DMS114 treated with DMSO at 0.1 percent for 48 hours (cell line): ENCODE results near the gene GDPD5.

Experiments
- DNase-seq: peaks from one replicate; lab custom pipeline; 2025; ENCODE audit not compliant: unreplicated experiment; lab: John Stamatoyannopoulos, UW

GDPD5 gene, protein sequence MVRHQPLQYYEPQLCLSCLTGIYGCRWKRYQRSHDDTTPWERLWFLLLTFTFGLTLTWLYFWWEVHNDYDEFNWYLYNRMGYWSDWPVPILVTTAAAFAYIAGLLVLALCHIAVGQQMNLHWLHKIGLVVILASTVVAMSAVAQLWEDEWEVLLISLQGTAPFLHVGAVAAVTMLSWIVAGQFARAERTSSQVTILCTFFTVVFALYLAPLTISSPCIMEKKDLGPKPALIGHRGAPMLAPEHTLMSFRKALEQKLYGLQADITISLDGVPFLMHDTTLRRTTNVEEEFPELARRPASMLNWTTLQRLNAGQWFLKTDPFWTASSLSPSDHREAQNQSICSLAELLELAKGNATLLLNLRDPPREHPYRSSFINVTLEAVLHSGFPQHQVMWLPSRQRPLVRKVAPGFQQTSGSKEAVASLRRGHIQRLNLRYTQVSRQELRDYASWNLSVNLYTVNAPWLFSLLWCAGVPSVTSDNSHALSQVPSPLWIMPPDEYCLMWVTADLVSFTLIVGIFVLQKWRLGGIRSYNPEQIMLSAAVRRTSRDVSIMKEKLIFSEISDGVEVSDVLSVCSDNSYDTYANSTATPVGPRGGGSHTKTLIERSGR

DNA sequence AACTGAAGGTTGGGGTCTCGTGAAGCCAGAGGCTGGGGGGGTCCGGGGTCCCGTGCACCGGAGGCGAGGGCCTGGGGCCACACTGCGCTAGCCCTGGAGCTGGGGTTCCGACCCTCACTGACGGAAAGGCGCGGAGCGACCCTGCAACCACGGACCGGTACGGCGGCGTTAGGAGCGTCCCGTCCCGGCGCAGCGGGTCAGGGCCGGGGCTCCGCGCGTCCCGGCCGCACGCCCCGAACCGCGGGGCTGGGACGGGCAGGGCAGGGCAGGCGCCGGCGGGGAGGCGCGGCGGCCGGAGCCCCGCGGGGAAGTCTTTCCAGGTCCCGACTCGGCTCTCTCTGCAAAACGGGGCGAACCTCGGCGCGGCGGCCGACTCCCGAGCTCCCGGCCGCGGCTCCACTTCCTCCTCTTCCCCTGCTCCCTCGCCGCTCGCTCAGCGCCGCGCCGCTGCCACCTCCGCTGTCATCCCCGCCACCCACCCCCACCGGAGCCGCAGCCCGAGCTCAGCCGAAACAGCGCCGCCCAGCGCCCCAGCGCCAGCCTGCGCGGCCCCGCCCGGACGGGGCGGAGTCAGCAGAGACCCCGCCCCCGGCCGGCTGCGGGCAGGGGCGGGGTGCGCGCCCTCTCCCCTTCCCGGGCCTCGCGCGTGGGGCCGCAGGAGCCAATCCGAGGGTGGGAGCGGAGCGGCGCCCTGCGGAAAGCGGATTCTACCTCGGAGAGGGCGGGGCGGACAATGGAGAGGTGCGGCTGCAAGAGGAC is at the start of gene GDPD5:
GDPD5 (minus strand) TSS at position 509 of the 759 bp plus-strand sequence. CDS start 48,206 bp downstream, outside the sequence.
- peak; percentile 7 for DNase-seq

DNA sequence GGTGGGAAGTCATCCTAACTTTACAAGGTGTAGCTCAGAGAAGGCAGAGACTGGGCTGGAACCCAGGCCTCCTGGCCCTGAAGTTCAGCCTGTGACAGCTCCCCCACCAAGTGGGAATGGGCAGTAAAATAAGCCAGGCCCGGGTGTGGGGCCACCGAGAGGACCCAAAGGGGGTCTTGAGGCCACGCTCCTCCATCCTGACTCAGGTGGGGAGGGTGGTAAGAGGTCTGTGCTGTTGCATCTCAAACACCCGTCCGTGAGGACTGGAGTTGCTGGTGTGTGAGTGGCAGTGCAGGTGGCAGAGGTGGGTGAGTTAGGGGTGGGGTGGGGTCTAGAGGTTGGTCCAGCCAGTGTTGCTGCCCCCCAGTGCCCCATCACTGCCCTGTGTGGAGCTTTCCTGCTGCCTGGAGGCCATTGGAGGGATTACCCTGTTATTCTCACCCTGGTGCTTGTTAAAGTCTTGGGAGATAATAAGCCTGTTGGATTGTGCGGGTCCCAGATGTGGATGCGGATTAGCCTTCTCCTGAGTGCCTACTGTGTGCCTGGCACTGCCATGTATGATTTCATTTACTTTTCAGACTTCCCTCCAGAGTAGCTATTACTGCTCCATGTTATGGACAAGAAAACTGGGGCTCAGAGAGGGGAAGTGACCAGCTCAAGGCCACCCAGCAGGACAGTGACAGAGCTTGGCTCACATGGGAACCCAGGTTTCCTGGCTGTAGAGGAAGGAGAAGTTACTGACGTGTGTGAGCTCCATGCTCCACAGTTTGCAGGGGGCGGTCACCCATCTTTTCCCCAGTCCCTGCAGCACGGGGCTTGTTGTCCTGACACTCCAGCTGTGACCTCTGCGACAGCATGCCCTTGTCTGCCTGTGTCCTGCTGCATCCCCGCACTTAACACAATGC is 49.2 kb upstream of the GDPD5 start:
- no peak for DNase-seq

DNA sequence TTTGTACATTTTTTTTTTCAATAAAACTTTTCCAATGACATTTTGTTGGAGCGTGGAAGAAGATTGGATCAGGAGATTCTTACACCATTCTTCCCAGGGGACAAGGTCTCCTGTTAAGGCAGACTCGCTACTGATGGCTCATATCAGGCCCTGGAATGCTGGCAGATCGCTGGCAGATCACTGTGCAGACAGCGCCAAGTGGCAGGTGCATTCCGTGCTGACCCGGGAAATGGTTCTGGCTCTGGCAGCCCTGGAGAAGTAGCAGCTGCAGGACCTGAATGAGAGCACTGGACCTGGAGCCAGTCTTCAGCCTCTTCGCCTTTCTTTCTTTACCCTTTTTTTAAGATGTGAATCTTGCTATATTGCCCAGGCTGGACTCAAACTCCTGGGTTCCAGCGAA is 47.0 kb upstream of the GDPD5 start:
- DNase-seq = no peak

DNA sequence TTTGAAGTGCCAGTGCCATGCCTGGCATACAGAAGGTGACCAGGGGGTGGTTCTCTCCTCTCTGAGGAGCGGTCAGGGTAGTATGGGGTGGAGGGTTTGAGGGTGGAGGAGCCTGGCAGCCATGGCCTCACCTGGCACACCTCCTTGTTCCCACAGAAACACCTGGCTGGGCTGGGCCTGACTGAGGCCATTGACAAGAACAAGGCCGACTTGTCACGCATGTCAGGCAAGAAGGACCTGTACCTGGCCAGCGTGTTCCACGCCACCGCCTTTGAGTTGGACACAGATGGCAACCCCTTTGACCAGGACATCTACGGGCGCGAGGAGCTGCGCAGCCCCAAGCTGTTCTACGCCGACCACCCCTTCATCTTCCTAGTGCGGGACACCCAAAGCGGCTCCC is 45.9 kb upstream of the GDPD5 start:
- no peak for DNase-seq

DNA sequence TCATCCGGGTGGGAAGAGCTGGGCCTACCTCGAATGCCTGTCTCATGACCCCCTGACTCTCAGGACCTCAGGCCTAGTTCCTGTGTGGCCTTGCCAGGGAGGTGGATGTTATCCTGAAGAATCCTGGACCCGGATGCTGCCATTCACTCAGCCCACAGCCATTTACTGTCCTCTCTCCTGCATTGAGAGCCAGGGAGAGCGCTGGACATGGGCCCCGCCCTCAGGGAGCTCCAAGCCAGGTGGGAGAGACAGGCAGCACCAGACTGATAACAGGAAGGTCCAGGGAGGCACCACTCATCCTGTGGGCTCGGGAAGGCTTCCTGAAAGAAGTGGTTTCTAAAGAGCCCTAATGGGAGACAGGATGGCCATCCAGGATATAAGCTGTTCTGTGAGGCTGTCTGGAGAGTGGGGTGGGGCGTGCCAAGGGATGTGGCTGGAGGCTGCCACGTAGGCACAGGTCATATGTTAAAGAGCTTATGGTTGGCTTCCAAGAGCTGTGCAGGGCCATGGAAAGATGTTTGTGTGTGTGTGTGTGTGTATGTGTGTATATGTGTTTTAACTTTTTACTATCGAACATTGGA is 44.9 kb upstream of the GDPD5 start:
- no peak for DNase-seq

DNA sequence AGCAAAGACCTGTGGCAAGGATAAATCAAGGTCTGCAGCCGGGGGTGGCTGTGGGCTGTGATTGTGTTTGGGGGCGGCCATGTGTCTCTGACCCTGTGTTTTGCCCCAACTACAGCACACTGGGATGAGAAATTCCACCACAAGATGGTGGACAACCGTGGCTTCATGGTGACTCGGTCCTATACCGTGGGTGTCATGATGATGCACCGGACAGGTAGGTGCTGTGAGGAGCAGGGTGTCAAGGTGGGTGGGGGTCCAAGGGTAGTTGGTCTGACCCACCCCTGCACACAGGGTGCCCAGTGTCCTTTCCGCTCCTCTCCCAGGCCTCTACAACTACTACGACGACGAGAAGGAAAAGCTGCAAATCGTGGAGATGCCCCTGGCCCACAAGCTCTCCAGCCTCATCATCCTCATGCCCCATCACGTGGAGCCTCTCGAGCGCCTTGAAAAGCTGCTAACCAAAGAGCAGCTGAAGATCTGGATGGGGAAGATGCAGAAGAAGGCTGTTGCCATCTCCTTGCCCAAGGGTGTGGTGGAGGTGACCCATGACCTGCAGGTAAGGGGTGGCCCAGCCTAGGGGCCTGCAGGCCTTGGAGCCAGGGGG is 43.0 kb upstream of the GDPD5 start:
- no peak for DNase-seq

DNA sequence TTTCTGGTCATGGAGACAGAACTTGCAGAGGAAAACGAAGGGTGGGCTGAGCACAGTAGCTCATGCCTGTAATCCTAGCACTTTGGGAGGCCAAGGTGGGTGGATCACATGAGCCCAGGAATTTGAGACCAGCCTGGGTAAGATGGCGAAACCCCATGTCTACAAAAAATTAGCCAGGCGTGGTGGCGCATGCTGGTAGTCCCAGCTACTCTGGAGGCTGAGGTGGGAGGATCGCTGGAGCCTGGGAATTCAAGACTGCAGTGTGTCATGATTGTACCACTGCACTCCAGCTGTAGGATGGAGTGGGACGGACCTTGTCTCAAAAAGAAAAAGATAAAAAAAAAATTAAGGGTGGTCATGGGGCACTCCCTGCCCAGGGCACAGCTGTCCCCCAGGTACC is 42.2 kb upstream of the GDPD5 start:
- DNase-seq = no peak

DNA sequence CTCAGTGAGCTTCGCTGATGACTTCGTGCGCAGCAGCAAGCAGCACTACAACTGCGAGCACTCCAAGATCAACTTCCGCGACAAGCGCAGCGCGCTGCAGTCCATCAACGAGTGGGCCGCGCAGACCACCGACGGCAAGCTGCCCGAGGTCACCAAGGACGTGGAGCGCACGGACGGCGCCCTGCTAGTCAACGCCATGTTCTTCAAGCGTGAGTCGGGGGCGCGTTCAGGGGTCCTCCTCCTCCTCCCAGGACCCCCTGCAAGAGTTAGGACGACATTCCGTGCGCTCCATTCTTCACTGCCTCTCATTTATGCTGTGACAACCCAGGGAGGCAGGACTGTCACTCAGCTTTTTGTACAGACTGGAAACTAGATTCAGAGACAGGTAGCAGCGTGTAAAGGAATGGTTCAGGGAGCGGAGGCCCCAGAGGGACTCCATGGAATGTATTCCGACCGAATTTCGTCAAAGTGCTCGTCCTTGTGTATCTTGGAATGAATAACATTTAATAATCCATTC is 41.1 kb upstream of the GDPD5 start:
- DNase-seq = no peak

DNA sequence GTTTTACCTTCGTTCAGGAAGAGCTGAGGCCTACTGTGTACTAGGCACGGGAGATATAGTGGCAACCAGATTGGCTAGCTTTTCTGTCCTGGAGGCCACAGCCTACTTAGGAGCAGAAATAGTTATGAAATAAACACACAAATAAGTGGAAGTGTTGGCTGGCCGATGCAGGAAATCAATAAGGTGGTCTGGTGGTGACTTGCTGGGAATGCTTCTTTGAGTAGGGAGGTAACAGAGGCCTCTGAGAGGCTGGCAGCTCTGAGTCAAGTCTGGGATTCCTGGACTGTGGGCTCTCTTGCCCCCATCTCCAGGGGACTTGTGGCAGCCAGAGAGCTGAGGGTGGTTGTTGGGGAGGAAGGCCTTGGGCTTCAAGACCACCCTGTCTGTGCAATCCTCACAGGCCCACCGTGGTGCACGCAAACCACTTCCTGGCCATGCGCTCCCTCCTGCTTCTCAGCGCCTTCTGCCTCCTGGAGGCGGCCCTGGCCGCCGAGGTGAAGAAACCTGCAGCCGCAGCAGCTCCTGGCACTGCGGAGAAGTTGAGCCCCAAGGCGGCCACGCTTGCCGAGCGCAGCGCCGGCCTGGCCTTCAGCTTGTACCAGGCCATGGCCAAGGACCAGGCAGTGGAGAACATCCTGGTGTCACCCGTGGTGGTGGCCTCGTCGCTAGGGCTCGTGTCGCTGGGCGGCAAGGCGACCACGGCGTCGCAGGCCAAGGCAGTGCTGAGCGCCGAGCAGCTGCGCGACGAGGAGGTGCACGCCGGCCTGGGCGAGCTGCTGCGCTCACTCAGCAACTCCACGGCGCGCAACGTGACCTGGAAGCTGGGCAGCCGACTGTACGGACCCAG is 40.4 kb upstream of the GDPD5 start:
- DNase-seq = no peak

DNA sequence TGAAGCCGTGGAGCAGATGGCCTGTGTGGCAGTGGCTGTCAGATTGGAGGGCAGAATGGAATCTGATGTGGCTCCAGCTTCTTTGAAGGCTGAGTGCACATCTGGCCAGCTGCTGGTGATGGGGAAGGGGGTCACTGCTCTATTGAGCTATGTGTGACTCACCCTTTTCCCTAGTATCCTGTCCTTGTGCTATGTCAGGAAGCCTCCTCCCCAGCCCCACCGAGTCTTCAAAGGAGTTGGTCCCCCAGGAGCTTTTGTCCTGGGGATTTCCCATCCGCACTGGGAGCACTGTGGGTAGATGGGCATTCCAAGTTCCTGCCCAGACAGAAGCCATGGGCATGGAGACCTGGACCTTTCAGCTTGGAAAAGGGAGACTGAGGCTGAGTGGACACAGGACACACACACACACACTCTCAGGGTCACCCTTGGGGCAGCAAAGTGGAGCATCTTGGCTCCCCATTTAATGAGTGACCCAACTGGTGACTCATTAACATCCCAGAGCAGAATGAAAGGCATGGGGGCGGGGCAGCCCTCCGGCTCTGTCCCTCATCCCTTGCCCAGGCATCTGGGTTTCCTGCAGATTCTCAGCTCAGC is 39.6 kb upstream of the GDPD5 start:
- no peak for DNase-seq

DNA sequence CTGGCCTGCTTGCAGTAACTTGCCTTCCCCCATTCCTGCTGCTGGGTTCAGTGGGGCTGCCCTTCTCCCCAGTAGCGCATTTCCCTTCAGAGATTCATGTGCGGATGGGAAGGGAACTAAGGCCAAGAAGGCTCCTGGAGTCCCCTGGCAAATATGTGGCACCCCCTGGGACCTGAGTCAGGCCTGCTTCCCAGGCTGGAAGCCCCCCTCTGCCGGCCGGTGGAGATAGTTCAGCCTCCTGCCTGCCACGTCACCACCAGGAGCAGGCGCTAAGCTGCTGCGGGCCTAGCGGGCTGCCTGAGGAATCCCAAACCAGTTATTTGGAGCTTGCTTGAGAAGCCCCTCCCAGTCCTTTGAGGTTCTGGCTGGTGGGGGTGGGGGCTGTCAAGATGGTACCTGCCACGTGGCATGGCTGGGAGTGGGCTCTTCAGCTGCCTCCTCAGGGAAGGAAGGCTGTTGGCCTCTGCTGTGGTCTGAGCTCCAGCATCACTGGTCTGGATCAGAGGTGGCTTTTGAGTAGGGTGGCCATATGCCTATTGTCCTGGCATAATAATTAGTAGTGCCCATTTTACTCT is 38.3 kb upstream of the GDPD5 start:
- no peak for DNase-seq

DNA sequence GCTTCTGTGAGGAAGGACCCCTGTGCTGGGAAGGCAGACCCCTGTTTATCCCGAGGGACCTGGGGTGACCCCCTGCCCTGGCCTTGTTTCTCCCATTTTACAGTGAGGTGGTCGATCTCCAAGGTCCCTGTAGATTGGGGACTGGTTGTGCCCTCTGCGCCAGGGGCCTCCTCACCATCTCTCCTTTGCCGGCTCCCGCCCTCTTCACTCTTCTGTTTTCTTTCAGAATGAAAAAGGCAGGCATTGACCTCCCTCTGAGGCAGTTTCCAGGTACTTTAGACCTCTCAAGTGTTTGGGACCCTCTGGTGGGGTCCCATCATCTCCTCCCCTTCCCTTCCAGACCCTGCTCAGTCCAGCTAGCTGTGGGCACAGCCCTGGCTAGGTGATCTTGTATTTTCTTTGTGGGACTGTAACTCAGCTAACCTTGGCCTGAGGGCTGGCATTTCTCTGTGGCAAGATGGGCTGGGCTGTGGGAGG is 37.8 kb upstream of the GDPD5 start:
- DNase-seq = no peak

DNA sequence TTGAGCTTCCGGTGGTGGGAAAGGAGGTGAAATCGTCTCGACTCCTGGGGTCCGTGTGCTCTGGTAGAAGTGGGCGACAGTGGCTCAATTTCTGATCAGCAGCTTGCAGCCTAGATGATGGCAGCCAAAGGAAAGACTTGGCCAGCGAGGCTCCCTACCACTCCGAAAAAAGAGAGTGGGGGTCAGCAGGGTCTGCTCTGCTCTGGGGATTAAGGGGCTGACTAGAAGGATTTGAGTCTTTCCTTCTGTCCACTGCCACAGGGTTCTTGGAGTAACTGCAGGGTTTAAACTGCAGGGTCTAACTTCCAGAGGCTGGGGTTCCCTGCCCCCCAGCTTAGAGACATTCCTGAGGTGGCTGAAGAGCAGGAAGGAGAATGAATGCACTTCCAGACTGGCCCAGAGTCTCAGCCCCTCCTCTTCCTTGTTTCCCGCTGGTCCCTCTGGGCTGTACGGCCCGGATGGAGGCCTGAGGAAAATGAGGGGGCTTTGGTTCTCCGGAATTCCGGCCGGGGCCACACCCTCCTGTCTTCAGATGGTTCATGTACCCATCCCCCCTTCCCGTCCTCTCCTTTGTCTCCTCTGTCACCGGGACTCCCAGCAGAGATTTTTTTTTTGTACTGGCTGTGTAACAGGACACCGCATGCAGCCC is 37.2 kb upstream of the GDPD5 start:
- DNase-seq = no peak

DNA sequence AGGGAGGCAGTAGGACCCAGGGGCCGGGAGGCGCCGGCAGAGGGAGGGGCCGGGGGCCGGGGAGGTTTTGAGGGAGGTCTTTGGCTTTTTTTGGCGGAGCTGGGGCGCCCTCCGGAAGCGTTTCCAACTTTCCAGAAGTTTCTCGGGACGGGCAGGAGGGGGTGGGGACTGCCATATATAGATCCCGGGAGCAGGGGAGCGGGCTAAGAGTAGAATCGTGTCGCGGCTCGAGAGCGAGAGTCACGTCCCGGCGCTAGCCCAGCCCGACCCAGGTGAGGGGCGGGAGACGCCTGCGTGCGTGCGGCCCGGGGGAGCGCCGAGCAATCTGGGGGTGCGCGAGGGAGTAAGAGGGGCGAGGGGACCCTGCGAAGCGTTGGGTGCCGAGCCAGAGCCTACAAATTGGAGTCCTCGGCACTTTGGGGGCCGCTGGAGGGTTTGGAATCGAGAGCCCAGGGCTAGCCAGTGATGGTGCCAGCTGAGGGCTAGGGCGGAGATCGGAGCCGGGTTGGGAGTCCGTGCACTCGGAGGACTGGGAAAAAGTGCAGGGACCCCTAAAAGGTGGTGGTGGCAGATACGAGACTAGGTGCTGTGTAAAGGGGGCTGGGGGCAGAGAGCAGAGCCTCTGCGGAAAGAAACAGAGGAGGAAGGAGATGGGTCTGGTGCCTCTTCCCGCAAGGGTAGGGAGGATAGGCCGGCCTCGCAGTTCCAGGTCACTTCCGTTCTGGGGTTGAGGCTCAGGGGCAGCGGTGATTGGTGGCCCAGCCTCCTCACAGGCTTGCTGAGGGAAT is 36.5 kb upstream of the GDPD5 start, which contains the start of gene SERPINH1:
SERPINH1 (plus strand) TSS at position 206 of the 788 bp plus-strand sequence. CDS start 4,097 bp downstream, outside the sequence.
- peak; percentile 63 for DNase-seq

DNA sequence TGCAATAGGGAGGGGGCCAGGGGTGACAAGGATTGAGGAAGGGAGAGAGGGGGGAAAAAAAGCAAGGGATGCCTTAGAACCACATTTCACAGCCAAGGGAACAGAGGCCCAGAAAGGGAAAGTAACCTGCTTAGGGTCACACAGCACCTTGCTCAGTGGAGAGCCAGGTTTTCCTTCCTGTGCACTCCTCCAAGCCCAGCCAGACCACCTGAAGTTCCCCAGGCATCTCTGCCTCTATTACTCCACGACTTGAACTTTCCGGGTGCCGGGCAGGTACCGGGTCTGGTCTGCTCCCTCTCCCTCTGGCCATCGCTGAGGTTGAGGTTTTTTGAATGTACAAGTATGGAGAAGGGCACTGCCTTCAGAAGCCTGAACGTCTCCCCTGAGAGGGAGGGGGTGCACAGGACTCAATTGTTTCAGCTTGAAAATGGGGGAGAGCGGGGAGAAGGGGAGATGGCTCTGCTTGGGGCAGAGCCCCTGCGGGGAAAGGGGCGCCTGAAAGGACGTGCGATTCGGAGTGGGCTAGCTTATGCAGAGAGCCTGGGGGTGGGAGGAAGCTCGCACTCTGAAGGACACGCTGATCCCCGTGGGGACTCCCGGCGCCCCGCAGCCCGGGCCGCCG is 35.8 kb upstream of the GDPD5 start:
- DNase-seq = no peak

DNA sequence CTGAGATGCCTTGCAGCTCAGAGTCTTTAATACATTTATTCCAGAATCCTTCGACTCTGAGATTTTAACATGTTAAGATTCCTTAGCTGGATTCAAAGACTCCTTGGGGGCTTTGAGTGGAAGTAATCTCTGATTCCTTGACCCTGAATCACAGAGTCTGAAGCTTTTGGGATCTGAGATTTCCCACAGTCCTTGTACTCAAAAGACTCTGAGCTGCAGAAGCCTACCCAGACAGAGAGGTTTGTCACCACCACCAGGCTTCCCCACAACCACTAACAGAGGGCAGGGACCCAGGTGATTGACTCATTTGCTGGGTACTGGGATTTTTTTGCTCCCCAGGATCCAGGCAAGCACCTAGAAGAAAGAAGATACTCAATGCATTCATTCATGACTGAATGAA is 34.9 kb upstream of the GDPD5 start:
- DNase-seq = no peak
